ENCODE results near the gene MYO9B.

DNA sequence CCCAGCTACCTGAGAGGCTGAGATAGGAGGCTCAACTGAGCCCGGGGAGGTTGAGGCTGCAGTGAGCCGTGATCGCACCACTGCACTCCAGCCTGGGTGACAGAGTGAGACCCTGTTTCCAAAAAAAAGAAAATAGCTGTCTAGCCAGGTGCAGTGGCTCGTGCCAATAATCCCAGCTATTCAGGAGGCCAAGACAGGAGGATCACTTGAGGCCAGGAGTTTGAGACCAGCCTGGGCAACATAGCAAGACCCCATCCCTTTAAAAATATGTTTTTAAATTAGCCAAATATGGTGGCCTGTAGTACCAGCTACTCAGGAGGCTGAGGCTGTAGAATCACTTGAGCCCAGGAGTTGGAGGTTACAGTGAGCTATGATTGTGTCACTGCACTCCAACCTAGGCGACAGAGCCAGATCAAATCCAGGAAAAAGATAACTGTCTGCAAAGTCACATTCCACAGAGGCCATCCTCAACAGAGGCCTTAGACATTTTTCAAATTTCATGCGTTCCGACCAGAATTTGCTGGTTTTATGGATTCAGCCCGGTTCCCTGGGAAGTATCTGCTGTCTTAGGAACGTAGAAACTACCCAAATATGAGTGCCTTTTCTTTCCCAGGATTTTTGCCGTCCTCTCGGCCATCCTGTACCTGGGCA lies 80.8 kb downstream of the MYO9B start:
- TF ChIP-seq EZH2 (IDR thresholded peaks at IDR 0.05; ENCODE audit: borderline replicate concordance, low read length) (no peak), CTCF (conservative IDR thresholded peaks at IDR 0.05 in 1 of 2, IDR thresholded peaks at IDR 0.05 in 1 of 2; ENCODE audit: extremely low read depth in 1 of 2, insufficient read depth in 1 of 2, low read depth in 1 of 2, low read length in 2 of 2) (no peak)

All from mammary epithelial cell (primary cell).